Mesodermal cell (in vitro differentiated cells): ENCODE results near the gene FUT8.
A peak's percentile ranks its signal among the peaks of the same experiment; 100 is the strongest.

ENCODE experiments used
- H3K27ac ChIP-seq: 2 replicates; pipeline ENCODE4 v1.7.0; 2013; ENCODE audit warnings: mild to moderate bottlenecking, low read depth, low read length, moderate library complexity; ENCODE audit not compliant: severe bottlenecking
- H3K36me3 ChIP-seq: 2 replicates; pipeline ENCODE4 v1.7.1; 2013; ENCODE audit warnings: mild to moderate bottlenecking, low read length, moderate library complexity; ENCODE audit not compliant: control insufficient read depth, insufficient read depth
- H3K4me1 ChIP-seq: one replicate; pipeline ENCODE4 v1.7.1; 2013; ENCODE audit warnings: mild to moderate bottlenecking, low read length; ENCODE audit not compliant: insufficient read depth, control insufficient read depth, poor library complexity, severe bottlenecking
- H3K4me3 ChIP-seq: 2 replicates; pipeline ENCODE4 v1.7.0; 2013; ENCODE audit warnings: low read length, control low read depth, mild to moderate bottlenecking; ENCODE audit not compliant: insufficient read depth, poor library complexity, severe bottlenecking; ENCODE audit errors: extremely low read depth
- H3K9me3 ChIP-seq: 2 replicates; pipeline ENCODE4 v1.7.1; 2013; ENCODE audit warnings: mild to moderate bottlenecking, low read length, moderate library complexity; ENCODE audit not compliant: control insufficient read depth
- WGBS, 2 experiments: methylation state at CpG; one replicate each; pipeline ENCODE4 v1.1.5; 2013; ENCODE audit warnings: missing lambda C conversion rate in 2 of 2; ENCODE audit not compliant: insufficient coverage in 2 of 2; 5-methylcytosine and 5-hydroxymethylcytosine counted together

Gene FUT8

GRCh38 chr14:65476273-65476941, 63.9 kb downstream of the FUT8 start:
- no peaks in the 10 kb centered on the region for H3K36me3 ChIP-seq
- H3K27ac ChIP-seq: no peak overlapping the region
- no peak overlapping the region for H3K4me3 ChIP-seq
- H3K9me3 ChIP-seq: no peaks in the 10 kb centered on the region
- peaks cover 26% of the 10 kb centered on the region for H3K4me1 ChIP-seq
- no CpG with 5 or more reads among the region's 2 CpGs for WGBS, 2 experiments

GRCh38 chr14:65476942-65477318, 64.4 kb downstream of the FUT8 start:
- H3K27ac ChIP-seq: no peak overlapping the region
- peaks cover 24% of the 10 kb centered on the region for H3K4me1 ChIP-seq
- WGBS, 2 experiments: no CpG with 5 or more reads among the region's 1 CpG
- no peaks in the 10 kb centered on the region for H3K36me3 ChIP-seq
- no peaks in the 10 kb centered on the region for H3K9me3 ChIP-seq
- H3K4me3 ChIP-seq: no peak overlapping the region

- Histone ChIP-seq H3K27ac (peak overlapping the region; percentile 61), H3K4me1 (peaks cover 24% of the 10 kb centered on the region), H3K4me3 (no peak overlapping the region), H3K36me3 (no peaks in the 10 kb centered on the region), H3K9me3 (no peaks in the 10 kb centered on the region)
- WGBS, 2 experiments: no CpG with 5 or more reads among the region's 4 CpGs
Observed at GRCh38 chr14:65478017-65478416, 65.5 kb downstream of the FUT8 start.

- H3K36me3 ChIP-seq: no peaks in the 10 kb centered on the region
- no peak overlapping the region for H3K4me3 ChIP-seq
- peak overlapping the region; percentile 61 for H3K27ac ChIP-seq
- no peaks in the 10 kb centered on the region for H3K9me3 ChIP-seq
- WGBS, 2 experiments: 60% methylated on average over 1 of the region's 1 CpG; no CpG with 5 or more reads in 1 of the 2 experiments
- H3K4me1 ChIP-seq: peaks cover 24% of the 10 kb centered on the region
Observed at GRCh38 chr14:65478596-65478995, 66.1 kb downstream of the FUT8 start.

- no peaks in the 10 kb centered on the region for H3K36me3 ChIP-seq
- peaks cover 24% of the 10 kb centered on the region for H3K4me1 ChIP-seq
- WGBS, 2 experiments: 67 to 88% methylated on average over 1 of the region's 2 CpGs
- H3K9me3 ChIP-seq: no peaks in the 10 kb centered on the region
- no peak overlapping the region for H3K27ac ChIP-seq
- no peak overlapping the region for H3K4me3 ChIP-seq
Observed at GRCh38 chr14:65479386-65479785, 66.9 kb downstream of the FUT8 start.

- H3K27ac ChIP-seq: no peak overlapping the region
- no peaks in the 10 kb centered on the region for H3K36me3 ChIP-seq
- H3K9me3 ChIP-seq: no peaks in the 10 kb centered on the region
- no peak overlapping the region for H3K4me3 ChIP-seq
- H3K4me1 ChIP-seq: peaks cover 13% of the 10 kb centered on the region
- WGBS, 2 experiments: 75 to 100% methylated on average over 1 to 2 of the region's 4 CpGs
Observed at GRCh38 chr14:65482757-65483438, 70.4 kb downstream of the FUT8 start.

GRCh38 chr14:65483647-65484046, 71.1 kb downstream of the FUT8 start:
- H3K36me3 ChIP-seq: no peaks in the 10 kb centered on the region
- no peaks in the 10 kb centered on the region for H3K9me3 ChIP-seq
- peaks cover 6% of the 10 kb centered on the region for H3K4me1 ChIP-seq
- H3K27ac ChIP-seq: no peak overlapping the region
- no peak overlapping the region for H3K4me3 ChIP-seq
- WGBS, 2 experiments: no CpG with 5 or more reads among the region's 4 CpGs

- H3K9me3 ChIP-seq: no peaks in the 10 kb centered on the region
- H3K4me3 ChIP-seq: no peak overlapping the region
- peak overlapping the region; percentile 32 for H3K27ac ChIP-seq
- no peaks in the 10 kb centered on the region for H3K36me3 ChIP-seq
- 47 to 48% methylated on average over 2 to 3 of the region's 3 CpGs for WGBS, 2 experiments
- no peaks in the 10 kb centered on the region for H3K4me1 ChIP-seq
Observed at GRCh38 chr14:65485516-65485915, 73.0 kb downstream of the FUT8 start.

- no peak overlapping the region for H3K27ac ChIP-seq
- H3K4me3 ChIP-seq: no peak overlapping the region
- H3K4me1 ChIP-seq: no peaks in the 10 kb centered on the region
- no peaks in the 10 kb centered on the region for H3K9me3 ChIP-seq
- no peaks in the 10 kb centered on the region for H3K36me3 ChIP-seq
Observed at GRCh38 chr14:65486863-65487262, 74.3 kb downstream of the FUT8 start.

- H3K4me1 ChIP-seq: no peaks in the 10 kb centered on the region
- no peak overlapping the region for H3K4me3 ChIP-seq
- WGBS, 2 experiments: 100% methylated on average over 2 of the region's 4 CpGs; no CpG with 5 or more reads in 1 of the 2 experiments
- no peaks in the 10 kb centered on the region for H3K36me3 ChIP-seq
- no peaks in the 10 kb centered on the region for H3K9me3 ChIP-seq
- no peak overlapping the region for H3K27ac ChIP-seq
Observed at GRCh38 chr14:65487783-65488494, 75.4 kb downstream of the FUT8 start.

GRCh38 chr14:65491274-65491673, 78.7 kb downstream of the FUT8 start:
- WGBS, 2 experiments: no CpG with 5 or more reads among the region's 1 CpG
- no peak overlapping the region for H3K27ac ChIP-seq
- H3K4me1 ChIP-seq: no peaks in the 10 kb centered on the region
- no peaks in the 10 kb centered on the region for H3K9me3 ChIP-seq
- H3K4me3 ChIP-seq: no peak overlapping the region
- H3K36me3 ChIP-seq: no peaks in the 10 kb centered on the region
